ENCODE results near the gene RDH14.

GRCh38 chr2:18592372-18592771, 31.9 kb upstream of the RDH14 start:
- TF ChIP-seq ZNF274 (IDR thresholded peaks at IDR 0.05; ENCODE audit: low read depth, low read length) (no peak), YY1 (IDR thresholded peaks at IDR 0.05; ENCODE audit: insufficient read depth, insufficient read length) (no peak), SUZ12 (IDR thresholded peaks at IDR 0.05; ENCODE audit: extremely low read depth, insufficient read depth, insufficient read length) (no peak)
